Adrenal gland (tissue), 5 donors: Measurements from ENCODE around the gene TBL1XR1.

Experiments
- CTCF ChIP-seq, 6 experiments: fragments of 450-650 bp in 4 of 6; fragments of 200-600 bp in 2 of 6; sonication (generic) in 1 of 6; IDR thresholded peaks; 1 replicate in 5 of 6; 2 replicates in 1 of 6; pipeline versions ENCODE4 v1.5.1 to v1.8.0; 2016 to 2021; ENCODE audit warnings: antibody characterized with exemption in 6 of 6, mild to moderate bottlenecking in 2 of 6, moderate library complexity in 1 of 6
- POLR2A ChIP-seq, 2 donors: fragments of 450-650 bp; IDR thresholded peaks; one replicate each; pipeline ENCODE4 v1.6.1; 2017; ENCODE audit warnings: antibody characterized with exemption in 2 of 2, mild to moderate bottlenecking in 2 of 2, moderate library complexity in 1 of 2
- donor health status: DM: no; HTN: no; CAD: no.

GRCh38 chr3:177093966-177094365, 103.3 kb downstream of the TBL1XR1 start:
- TF ChIP-seq POLR2A (IDR thresholded peaks at IDR 0.05) (no peak), CTCF (IDR thresholded peaks at IDR 0.05) (no peak)
